ENCODE results near the gene SNAP23. TPM values are rescaled to one million over a fixed set of nuclear protein-coding genes. Genes with fewer than 3 reads are reported as not detected.
A peak's percentile ranks its signal among the peaks of the same experiment; 100 is the strongest.

SNAP23 gene
- total RNA-seq, 1 donor from 2014 or later = 81.9 TPM

GRCh38 chr15:42581272-42581730 lies 85.9 kb downstream of the SNAP23 start:
- H3K36me3 ChIP-seq = no peaks in the 10 kb centered on the region
- intact Hi-C loops (cut with DNase I) = no loop called here
- H3K27ac ChIP-seq = peak overlapping the region; percentile 75
- H3K4me1 ChIP-seq = peaks cover 32% of the 10 kb centered on the region
- TF ChIP-seq CTCF (IDR thresholded peaks at IDR 0.05) = no peak
- DNase-seq (peak; percentile 94), ATAC-seq (peak; percentile 98)
- H3K4me3 ChIP-seq = peak overlapping the region; percentile 48
- H3K27me3 ChIP-seq = no peaks in the 10 kb centered on the region
- no peaks in the 10 kb centered on the region for H3K9me3 ChIP-seq

Other genes with a start within 250 kb of the SNAP23 start
- gene GANC, start 222.4 kb upstream of the SNAP23 start, total RNA-seq = 111 TPM
- 129 TPM for gene TMEM87A, start 222.2 kb upstream of the SNAP23 start, total RNA-seq
- gene CAPN3, start 136.1 kb upstream of the SNAP23 start, total RNA-seq = 45.4 TPM
- 118 TPM for gene ZNF106, start 4.5 kb upstream of the SNAP23 start, total RNA-seq
- 25.9 TPM for gene LRRC57, start 53.2 kb downstream of the SNAP23 start, total RNA-seq
- 17.1 TPM for gene HAUS2, start 53.2 kb downstream of the SNAP23 start, total RNA-seq
- 15.4 TPM for gene STARD9, start 80.0 kb downstream of the SNAP23 start, total RNA-seq
- gene CDAN1, start 241.5 kb downstream of the SNAP23 start, total RNA-seq = 13.5 TPM

All from upper lobe of right lung (tissue), 1 donor.